Cerebellar cortex (tissue), 1 donor: ENCODE results near the gene OTOGL.
A peak's percentile ranks its signal among the peaks of the same experiment; 100 is the strongest.
"Not testable (repeated sequence)": the region's sequence is repeated elsewhere in the genome, so short reads cannot be mapped to it uniquely, and the experiment has no call there.

Source experiments
- DNase-seq: peaks from one replicate; pipeline ENCODE4 v3.0.0-alpha.2; 2015; ENCODE audit warnings: low spot score

The OTOGL gene, protein sequence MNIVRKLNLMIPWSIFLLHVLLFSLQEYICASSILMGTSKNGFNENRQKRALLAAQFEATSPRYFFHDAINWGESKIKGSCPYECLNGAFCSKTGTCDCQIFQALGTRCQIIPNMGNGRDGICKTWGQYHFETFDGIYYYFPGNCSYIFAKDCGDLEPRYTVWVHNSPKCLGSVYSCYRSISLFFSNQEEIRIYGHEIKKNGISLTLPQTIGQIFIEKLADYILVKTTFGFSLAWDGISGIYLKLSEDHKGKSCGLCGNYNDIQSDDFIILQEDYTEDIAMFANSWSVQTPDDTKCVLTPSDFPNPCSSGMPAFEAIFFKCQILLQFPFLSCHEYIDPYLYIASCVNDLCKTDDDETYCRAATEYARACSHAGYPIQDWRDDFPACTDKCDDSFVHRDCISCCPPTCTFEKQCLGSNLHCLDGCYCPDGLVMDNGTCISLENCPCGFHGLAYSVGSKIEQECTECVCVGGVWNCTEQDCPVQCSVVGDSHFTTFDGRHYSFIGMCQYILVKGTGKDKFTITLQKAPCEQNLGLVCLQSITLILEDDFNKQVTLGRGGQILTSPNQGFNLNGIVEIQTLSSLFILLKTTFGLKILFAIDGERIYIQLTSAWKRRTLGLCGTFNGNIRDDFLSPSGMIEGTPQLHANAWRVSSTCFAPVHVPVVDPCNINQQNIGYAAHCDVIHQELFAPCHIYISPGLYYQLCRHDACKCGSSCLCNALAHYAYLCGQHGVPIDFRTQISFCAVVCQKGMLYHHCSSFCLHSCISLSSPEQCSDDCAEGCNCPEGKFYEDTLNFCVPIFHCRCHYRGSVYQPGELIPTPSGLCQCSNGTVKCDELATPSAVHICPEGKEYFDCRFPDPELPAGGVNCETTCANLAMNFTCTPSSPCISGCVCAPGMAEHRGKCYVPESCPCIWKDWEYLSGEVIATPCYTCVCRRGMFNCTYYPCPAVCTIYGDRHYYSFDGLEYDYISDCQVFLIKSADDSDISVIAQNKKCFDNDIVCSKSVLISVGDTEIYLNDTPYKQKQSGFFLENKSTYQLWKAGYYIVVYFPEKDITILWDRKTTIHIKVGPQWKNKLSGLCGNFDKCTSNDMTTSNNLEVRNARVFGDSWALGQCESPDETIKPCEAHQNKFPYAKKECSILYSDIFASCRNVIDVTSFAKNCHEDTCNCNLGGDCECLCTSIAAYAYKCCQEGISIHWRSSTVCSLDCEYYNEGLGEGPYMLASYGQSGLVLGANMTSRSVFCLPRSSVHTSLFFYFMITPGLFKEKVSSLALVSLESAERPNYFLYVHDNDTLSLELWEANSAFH (N-terminal part only)

DNA sequence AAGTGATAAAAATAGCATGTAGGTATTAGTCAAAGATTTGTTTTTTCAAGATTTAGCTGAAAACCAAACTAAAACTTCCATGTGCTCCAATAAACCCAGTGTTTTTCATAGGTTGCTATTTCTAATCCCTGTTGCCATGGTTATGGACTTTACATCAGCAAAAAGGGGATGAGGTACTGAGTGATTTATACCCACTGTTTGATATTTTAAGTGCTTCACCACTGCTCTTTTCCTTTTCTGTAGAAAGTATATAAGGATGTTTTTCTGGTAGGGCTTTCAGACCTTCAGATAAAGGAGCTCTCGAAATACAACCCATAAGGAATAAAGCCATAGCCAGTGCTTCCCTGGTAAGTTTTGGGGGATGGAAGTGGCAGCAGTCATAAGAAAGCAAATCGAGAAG, at the start of gene OTOGL:
Gene OTOGL, plus strand, starts transcription at position 279 of the 400 bp plus-strand sequence. CDS start 109,895 bp downstream, outside the sequence.
- no peak for DNase-seq

DNA sequence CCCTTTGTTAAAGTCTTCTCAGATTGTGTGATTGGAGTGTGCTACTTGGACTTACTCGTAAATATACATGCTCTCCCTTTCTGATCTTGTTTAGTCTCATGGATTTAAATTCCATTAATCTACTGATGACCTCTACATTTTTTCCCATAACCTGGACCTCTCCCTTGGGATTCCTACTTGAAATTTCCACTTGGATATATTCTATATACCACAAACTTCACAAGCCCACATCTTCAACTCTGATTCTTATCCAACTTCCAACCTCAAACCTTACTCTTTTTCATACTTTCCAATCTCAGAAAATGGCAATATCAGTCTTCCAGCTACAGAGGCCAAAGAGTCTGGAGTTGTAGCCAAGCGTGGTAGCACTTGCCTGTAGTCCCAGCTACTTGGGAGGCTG, 49.1 kb upstream of the OTOGL start:
- no peak for DNase-seq

DNA sequence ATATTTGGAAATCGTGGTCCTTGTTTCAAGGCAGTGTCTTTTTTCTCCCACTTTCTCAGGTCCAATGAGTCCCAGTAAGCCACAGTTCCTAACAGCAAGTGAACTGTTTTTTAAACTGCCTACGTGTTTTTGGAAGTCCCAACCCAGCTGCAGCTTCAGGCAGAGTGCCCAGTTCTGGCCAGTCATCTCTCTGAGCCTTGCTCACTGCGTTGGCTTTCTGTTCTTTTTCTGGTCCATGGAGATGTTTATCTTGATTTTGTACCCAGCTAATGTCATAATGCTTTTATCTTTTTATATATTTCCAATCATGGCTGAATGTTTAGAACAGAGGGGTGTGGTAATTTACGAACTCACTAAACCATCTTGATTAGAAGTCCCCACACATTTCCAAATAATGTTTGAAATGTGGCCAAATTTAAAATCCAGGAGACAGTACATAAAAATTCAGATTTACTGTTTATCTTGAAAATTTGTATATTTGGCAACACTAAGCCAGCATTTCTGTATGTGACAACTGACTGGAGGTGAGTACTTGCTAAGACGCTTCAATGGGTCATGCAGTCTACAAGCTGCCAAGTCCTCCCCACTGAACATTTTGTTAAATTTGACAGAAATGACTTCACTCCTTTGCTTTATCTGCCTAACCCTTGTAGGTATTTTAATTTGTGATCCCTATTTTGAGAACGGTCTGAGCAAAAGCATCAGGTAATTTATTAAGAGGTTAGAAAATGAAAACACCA, 46.1 kb upstream of the OTOGL start:
- DNase-seq, result no peak

DNA sequence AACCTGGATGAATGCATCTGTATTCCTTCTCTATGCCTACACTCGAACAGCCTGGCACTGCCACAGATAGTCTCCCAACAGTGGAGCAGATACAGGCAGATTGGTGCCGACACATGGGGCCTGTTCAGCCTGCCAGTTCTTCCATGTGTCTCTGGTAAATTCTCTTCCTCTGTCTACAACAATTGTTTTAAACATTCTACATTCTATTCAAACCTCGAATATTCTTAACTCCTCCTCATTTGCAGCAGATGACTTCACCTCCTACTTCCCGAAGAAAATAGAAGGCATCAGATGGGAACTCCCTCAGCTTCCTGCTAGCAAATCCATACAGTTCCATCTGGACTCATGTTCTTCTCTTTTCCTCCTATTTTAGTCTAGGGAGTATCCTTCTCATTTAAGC, 43.1 kb upstream of the OTOGL start:
- peak; percentile 19 for DNase-seq

DNA sequence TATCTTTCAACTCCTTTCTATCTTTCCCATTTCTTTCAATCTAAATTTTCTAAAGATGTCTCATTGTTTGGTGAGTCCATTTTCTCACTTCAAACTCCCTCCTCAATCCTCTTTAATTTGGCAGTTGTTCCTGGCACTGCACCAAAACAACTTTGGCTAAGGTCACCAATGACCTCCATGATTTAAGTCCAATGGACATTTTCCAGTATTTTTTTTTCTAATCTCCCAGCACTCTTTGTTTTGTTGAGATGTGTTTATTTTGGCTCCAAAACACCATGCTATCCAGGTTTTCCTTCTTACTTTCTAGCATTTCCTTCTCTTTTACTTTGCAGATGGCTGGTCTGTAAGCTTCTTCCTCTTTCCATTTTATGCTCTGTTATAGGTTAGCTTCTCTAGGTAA, 42.5 kb upstream of the OTOGL start:
- DNase-seq, result no peak

DNA sequence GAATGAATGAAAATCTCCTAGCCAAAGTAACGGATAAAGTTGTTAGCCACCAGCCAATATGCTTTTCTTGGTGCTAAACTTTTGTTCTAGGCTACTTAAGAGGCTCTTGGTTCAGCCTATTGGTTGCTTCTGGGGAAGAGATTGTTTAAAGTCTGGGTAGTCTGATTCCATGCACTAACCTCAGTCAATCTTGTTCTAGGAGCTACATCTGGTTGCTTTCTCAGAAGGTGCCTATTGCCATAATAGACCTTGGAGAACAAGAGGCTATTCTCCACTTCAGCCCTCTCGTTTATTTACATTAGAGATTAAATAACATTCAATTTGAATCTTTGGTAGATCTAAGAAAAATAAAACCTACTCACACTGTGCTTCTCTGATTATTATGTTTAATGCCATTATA, 40.8 kb upstream of the OTOGL start:
- DNase-seq, result no peak

DNA sequence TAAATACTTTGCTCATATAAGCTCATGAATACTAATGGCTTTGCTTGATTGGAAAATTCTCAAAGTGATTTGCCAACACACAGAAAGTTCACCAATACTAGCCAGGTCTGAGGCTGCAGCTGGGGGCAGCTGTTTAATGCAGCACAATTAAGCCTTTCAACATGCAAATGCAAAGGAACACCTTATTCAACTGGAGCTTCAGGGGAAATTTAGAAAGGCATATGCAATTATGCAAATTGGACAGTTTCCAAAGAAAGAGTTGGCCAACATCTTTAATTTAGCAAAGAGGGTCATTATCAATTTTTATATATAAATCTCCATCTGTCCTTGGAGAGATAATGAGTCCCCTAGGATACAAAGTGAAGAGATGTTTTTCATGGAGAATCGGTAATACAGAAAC, 40.2 kb upstream of the OTOGL start:
- DNase-seq, result no peak

DNA sequence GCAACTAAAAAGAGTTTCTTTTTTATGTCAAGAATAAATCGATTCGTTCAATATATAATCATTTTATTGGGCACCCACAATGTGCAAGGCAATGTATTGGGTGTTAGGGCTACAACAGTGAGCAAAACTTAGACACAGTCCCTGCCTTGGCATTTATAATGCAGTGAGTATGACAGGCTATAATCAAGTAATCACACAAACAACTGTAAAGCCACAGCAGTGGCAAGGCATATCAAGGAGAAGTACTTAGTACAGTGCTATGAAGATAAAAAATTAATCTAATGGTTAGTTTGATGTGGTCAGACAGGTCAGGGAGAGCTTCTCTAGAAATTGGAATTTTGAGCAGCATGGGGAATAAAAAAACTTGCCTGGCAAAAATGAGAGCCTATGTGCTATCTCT, 39.5 kb upstream of the OTOGL start:
- no peak for DNase-seq

DNA sequence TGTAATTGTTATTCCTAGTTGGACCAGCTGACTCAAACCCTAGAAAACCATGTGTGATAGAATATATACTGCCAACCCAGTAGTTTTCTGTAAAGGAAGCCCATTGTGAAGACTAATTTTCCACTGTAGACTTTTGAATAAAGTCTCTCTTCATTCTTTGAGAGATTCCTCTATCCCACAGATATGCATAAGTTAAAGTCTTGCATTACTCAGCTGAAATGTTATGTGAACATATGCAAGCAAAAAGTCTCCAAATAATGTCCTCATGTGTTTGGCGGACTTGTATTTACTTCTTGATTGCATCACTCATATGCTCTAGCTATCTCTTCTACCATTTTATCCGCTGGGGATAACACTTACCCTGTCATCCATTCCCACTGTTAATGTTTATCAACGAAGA, 35.1 kb upstream of the OTOGL start:
- no peak for DNase-seq

DNA sequence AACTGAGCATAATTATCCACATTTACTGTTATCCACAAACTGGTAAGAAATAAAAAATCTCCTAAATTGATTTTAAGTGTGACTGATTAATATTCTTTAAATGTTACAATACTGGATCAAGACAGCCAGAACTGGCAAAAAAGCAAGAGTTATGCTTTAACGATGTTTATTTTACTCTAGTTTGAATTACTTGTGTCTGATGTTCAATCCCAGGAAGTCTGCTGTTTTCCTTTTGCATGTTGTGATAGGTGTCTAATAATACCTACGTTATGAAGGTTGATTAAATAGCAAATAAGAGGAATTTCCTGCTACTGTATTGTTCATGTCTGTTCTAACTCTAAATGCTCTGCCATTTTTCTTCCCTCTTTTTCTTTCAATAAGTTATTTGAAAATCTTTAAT, 34.4 kb upstream of the OTOGL start:
- DNase-seq, result no peak

DNA sequence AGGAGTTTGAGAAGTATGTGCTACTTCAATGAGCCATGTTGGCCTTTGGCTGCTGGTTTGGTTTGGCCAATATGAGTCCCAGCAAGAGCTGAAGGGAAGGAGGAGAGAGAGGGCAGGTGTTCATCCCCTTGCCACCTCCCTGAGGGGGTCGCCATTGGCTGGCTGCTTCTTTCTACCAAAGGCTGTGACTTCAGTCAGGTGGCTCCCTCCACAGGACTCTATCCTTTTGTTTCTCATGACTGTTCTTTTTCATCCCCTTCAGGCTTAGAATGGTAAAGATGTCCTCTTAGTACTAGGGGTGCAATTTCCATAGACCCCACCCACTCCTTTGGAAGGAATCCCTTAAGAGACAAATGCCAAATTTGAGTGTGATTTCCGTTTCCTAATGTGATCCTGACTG, 31.2 kb upstream of the OTOGL start:
- no peak for DNase-seq

DNA sequence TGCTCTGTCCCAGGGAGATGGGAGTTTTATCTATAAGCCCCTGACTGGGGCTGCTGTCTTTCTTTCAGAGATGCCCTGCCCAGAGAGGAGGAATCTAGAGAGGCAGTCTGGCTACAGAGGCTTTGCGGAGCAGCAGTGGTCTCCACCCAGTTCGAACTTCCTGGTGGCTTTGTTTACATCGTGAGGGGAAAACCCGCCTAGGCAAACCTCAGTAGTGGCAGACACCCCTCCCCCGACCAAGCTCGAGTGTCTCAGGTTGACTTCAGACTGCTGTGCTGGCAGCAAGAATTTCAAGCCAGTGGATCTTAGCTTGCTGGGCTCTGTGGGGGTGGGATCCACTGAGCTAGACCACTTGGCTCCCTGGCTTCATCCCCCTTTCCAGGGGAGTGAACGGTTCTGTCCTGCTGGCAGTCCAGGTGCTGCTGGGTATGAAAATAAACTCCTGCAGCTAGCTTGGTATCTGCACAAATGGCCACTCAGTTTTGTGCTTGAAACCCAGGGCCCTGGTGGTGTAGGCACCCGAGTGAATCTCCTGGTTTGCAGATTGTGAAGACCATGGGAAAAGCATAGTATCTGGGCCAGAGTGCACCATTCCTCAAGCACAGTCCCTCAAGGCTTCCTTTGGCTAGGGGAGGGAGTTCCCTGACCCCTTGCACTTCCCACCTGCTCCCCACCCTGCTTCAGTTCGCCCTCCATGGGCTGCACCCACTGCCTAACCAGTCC, 15.3 kb upstream of the OTOGL start:
- not testable (repeated sequence) for DNase-seq

DNA sequence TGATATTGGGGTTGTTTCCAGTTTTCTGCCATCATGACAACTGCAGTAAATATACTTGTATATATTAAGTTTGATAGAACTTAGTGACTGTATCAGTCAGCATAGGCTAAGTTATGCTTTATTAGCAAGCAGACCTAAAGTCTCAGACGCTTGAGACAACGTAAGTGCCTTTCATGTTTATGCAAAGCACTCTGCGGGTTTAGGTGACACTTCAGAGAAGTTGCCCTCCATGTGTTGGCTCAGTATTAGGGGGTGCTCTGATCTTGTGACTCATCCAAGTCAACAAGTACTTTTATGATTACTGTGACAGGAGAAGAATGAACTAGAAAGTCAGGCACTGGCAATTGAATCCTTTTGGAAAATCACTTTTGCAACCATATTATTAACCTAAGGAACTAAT, 13.3 kb upstream of the OTOGL start:
- DNase-seq, result no peak

DNA sequence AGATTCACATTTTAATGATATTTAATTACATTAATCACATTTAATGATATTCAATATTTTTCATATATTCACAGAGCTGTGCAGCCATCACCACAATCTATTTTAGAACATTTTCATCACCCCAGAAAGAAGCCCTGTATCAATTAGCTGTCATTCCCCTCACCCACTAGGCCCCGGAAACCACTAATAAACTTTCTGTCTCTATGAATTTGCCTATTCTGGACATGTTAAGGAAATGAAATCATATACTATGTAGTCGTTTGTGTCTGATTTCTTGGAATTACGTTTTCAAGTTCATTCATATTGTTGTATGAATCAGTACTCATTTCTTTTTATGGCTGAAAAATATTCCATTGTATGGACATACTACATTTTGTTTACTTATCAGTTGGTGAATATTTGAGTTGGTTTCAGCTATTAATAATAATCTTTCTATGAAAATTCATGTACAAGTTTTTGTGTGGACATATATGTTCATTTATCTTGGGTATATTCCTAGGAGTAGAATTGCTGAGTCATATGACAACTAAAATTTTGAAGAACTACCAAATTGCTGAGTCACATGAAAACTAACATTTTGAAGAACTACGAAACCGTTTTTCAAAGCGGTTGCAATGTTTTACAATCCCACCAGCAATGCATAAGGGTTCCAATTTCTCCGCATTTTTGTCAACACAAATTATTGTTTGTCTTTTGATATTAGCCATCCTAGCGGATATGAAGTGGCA, 11.7 kb upstream of the OTOGL start:
- DNase-seq, result no peak

DNA sequence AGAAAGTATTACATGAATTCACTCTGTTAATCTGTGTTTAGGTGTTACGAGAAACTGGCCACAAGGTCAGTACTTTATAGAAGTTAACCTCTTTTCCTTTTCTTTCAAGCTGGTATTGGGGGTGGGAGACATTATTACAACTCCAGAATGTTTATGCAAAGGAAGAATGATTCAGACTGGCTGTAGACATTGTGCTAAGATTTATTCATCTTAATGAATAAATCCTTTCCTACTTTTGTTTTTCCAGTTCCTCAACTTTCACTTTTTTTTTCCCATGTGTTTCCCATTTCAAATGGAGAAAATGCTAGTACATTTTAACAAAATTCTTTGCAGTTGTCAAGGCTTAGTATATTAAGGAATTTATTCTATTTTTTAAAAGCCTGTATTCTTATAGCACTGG, 1.3 kb downstream of the OTOGL start:
- DNase-seq, result no peak

DNA sequence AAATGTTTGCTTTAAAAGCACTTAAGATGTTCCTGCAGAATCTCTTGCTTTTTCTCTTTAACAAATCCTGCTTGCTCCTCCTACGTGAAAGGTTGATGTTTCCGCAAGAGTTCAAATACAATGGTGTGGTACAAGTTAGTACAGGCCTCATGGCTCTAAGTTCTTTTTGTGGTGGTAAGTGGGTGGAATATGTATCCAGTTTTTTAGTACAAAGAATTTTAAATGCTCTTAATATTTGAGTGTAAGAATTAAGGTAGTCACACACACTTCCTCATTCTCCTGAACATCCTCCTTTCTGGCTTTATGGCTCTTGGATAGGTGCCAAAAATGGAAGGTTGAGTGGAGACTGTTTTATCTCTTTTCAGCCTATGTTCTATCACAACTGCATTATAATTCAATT, 1.8 kb downstream of the OTOGL start:
- no peak for DNase-seq

DNA sequence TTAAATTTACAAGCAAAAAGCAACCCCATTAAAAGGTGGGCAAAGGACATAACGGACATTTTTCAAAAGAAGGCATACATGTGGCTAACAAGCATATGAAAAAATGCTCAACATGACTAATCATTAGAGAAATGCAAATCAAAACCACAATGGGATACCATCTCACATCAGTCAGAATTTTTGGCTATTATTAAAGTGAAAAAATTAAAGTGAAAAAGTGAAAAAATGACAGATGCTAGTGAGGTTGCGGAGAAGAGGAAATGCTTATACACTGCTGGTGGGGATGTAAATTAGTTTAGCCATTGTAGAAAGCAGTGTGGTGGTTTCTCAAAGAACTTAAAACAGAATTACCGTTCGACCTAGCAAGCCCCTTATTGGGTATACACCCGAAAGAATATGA, 7.9 kb downstream of the OTOGL start:
- DNase-seq, result no peak

DNA sequence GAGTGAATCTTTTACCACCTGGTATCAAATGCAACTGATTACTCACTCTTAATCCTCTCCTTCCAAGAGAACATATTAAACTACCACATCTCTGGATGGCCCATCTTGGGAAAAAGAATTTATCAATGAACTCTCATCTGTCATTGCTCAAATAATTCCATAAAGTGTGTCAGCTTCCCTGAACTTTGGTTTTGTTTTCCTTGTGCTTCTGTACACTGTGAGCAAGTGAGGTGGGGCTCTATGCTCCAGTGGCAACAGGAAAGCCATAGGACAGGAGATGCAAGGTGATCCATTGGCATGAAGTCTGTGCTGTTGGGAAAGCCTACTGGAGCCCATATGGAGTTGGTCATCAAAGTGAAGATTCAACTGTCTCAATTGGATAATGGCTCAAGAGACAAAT, 17.4 kb downstream of the OTOGL start:
- no peak for DNase-seq

DNA sequence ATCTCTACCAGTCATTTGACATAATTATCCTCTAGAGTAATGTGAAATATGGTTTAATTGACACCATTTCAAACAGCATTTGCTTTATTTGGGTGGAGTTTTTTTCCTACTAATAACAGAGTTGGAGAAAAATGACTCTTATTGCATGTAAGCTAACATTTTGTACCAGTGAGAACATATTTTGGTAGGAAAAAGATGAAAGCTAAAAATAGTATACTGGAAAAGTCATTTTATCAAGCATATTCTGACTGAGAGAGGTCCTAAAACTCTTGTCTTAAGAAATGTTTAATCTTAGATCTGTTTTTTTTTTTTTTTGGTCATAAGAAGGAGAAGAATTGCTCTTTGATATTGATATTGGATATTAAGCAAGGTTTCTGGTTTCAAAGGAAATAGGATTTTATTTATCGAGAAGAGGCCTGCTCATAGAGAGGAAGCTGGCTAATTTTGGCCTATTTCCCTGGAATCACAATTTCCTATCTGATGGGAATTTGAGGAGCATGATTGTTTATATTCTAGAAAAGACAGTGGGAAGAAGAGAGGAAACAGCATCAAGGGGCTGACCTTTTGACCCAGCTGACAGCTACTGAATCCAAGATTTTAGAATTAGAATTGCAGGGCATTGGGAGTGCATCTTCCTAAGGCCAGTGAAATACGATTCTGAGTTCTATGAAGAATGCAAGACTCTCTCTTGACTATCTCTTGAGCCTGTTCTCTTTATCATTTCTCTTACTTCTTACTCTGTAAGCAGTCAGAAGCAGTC, 19.4 kb downstream of the OTOGL start:
- DNase-seq, result no peak

DNA sequence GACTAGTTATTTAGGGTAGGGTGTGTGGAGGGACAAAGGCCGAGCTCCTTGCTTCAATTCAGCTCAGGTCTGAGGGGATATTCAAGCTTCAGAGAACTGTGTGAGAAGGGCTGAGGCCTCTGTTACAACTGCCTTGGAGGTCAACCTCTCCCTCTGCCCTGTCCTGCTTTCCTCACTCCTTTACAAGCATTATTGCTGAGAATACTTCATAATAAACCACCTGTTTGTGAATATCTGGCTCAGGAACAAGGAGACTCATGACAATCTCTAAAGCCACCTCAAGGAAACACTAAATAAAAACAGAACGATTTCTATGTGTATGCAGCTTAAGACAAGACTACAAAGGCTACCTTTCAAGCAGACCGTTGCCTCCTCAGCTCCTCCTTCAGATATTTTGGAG, 21.7 kb downstream of the OTOGL start:
- no peak for DNase-seq
